ENCODE data around the gene MST1.
A peak's percentile ranks its signal among the peaks of the same experiment; 100 is the strongest.

MST1 gene

DNA sequence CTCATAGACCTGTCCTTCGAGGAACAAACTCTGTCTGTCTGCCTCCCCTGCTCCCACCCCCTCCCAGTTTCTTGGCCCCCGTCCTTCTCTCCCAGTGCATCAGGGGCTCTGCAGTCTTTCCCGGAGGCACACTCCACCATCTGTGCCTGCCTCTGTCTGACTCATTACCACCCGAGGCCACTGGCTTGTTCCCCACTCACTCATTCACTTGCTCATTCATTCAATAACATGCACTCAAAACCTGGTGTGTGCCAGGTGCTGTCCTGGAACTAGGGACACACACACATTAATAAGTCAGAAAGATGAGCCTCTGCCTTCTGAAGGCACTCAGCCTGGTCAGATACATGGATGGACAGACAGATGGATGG, 17.8 kb upstream of the MST1 start:
- no peak overlapping the region for H3K4me2 ChIP-seq (ENCODE audit: insufficient read depth, low read length, poor library complexity, severe bottlenecking)
- peaks cover 15 to 37% of the 10 kb centered on the region in 2 donors for H3K36me3 ChIP-seq (replicated peaks in 1 of 2; ENCODE audit: control insufficient read depth in 2 of 2, insufficient read depth in 2 of 2, low read length in 2 of 2)
- no peak overlapping the region for H3K4me3 ChIP-seq (ENCODE audit: low read length in 2 of 2)
- no peak overlapping the region for H4K91ac ChIP-seq (ENCODE audit: low read depth, low read length, poor library complexity)
- H3K79me1 ChIP-seq (ENCODE audit: low read depth, low read length), result no peaks in the 10 kb centered on the region
- no peak overlapping the region for H2BK15ac ChIP-seq (ENCODE audit: low read length)
- H3K27ac ChIP-seq (replicated peaks; ENCODE audit: low read length), result no peak overlapping the region
- DNase-seq (ENCODE audit: low spot score), result no peak
- no peak overlapping the region for H2BK5ac ChIP-seq (ENCODE audit: low read length)
- H3K4ac ChIP-seq (ENCODE audit: low read length), result no peak overlapping the region
- H2AFZ ChIP-seq (ENCODE audit: low read length), result no peak overlapping the region
- peak overlapping the region; percentile 21 for H3K9ac ChIP-seq (ENCODE audit: low read depth, low read length, poor library complexity)
- no peak overlapping the region for H4K8ac ChIP-seq (ENCODE audit: low read depth, low read length)
- H3K23ac ChIP-seq (ENCODE audit: low read depth, low read length, poor library complexity), result no peak overlapping the region
- no peaks in the 10 kb centered on the region for H3K4me1 ChIP-seq (ENCODE audit: control insufficient read depth in 2 of 2, insufficient read depth in 1 of 2, low read depth in 1 of 2, low read length in 2 of 2)
- H3K9me3 ChIP-seq (replicated peaks in 1 of 2; ENCODE audit: control insufficient read depth in 2 of 2, insufficient read depth in 1 of 2, low read depth in 1 of 2, low read length in 2 of 2), result peaks cover 0 to 2% of the 10 kb centered on the region in 2 donors
- no peak overlapping the region for H2BK120ac ChIP-seq (ENCODE audit: low read depth, low read length)
- no peak overlapping the region for H3K18ac ChIP-seq (ENCODE audit: low read length)
- WGBS, 2 donors (ENCODE audit: extremely low coverage in 2 of 2, insufficient read length in 2 of 2, insufficient replicate concordance in 1 of 2), result no CpG with 5 or more reads among the region's 4 CpGs
- no peak overlapping the region for H2BK12ac ChIP-seq (ENCODE audit: low read length)
- H3K27me3 ChIP-seq (ENCODE audit: control insufficient read depth in 3 of 3, insufficient read depth in 3 of 3, low read depth in 1 of 3, low read length in 3 of 3), result no peaks in the 10 kb centered on the region
- H3K14ac ChIP-seq (ENCODE audit: low read length), result no peak overlapping the region
- no peak overlapping the region for H2AK5ac ChIP-seq (ENCODE audit: low read depth, low read length)

GRCh38 chr3:49706456-49707112, 17.3 kb upstream of the MST1 start:
- H3K36me3 ChIP-seq (replicated peaks in 1 of 2; ENCODE audit: control insufficient read depth in 2 of 2, insufficient read depth in 2 of 2, low read length in 2 of 2), result peaks cover 16 to 42% of the 10 kb centered on the region in 2 donors
- H3K9ac ChIP-seq (ENCODE audit: low read depth, low read length, poor library complexity), result peak overlapping the region; percentile 21
- H2AFZ ChIP-seq (ENCODE audit: low read length), result no peak overlapping the region
- H3K4me1 ChIP-seq (ENCODE audit: control insufficient read depth in 2 of 2, insufficient read depth in 1 of 2, low read depth in 1 of 2, low read length in 2 of 2), result no peaks in the 10 kb centered on the region
- no peak overlapping the region for H3K4me3 ChIP-seq (ENCODE audit: low read length in 2 of 2)
- no peak overlapping the region for H2BK120ac ChIP-seq (ENCODE audit: low read depth, low read length)
- H3K4ac ChIP-seq (ENCODE audit: low read length), result no peak overlapping the region
- H3K23ac ChIP-seq (ENCODE audit: low read depth, low read length, poor library complexity), result no peak overlapping the region
- H4K8ac ChIP-seq (ENCODE audit: low read depth, low read length), result no peak overlapping the region
- H3K18ac ChIP-seq (ENCODE audit: low read length), result no peak overlapping the region
- H3K27me3 ChIP-seq (ENCODE audit: control insufficient read depth in 3 of 3, insufficient read depth in 3 of 3, low read depth in 1 of 3, low read length in 3 of 3), result no peaks in the 10 kb centered on the region
- no peak overlapping the region for H2BK15ac ChIP-seq (ENCODE audit: low read length)
- no peak overlapping the region for H3K27ac ChIP-seq (replicated peaks; ENCODE audit: low read length)
- H3K79me1 ChIP-seq (ENCODE audit: low read depth, low read length), result no peaks in the 10 kb centered on the region
- H2BK12ac ChIP-seq (ENCODE audit: low read length), result no peak overlapping the region
- no peak overlapping the region for H3K4me2 ChIP-seq (ENCODE audit: insufficient read depth, low read length, poor library complexity, severe bottlenecking)
- no peak for DNase-seq (ENCODE audit: low spot score)
- H2AK5ac ChIP-seq (ENCODE audit: low read depth, low read length), result no peak overlapping the region
- H4K91ac ChIP-seq (ENCODE audit: low read depth, low read length, poor library complexity), result no peak overlapping the region
- peaks cover 0 to 2% of the 10 kb centered on the region in 2 donors for H3K9me3 ChIP-seq (replicated peaks in 1 of 2; ENCODE audit: control insufficient read depth in 2 of 2, insufficient read depth in 1 of 2, low read depth in 1 of 2, low read length in 2 of 2)
- no CpG with 5 or more reads among the region's 9 CpGs for WGBS, 2 donors (ENCODE audit: extremely low coverage in 2 of 2, insufficient read length in 2 of 2, insufficient replicate concordance in 1 of 2)
- no peak overlapping the region for H3K14ac ChIP-seq (ENCODE audit: low read length)
- H2BK5ac ChIP-seq (ENCODE audit: low read length), result no peak overlapping the region

DNA sequence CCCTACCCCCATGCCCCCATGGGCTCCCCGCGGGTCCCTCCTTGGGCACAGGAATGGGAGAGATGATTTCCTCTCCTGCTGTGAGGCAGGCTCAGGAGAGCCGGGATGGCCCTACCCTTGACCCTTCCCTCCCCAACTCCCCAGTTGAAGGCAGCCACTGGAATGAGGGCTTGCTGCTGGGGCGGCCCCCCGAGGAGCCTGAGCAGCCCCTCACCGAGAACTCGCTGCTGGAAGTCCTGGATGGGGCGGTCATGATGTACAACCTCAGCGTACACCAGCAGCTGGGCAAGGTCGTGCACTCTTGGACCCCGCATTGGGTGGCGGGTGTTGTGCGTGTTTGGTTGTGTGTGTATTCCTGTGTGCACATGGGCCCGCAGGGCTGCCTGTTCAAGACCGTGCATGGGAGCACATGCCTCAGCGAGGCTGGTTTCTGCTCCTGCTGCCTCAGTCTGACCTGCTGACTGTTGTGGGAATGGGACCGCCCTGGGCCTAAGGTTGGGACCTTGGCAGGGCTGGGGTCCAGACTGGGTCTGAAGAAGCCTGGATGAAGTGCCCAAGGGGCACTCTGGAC, 16.2 kb upstream of the MST1 start:
- Histone ChIP-seq H3K4ac (ENCODE audit: low read length) (no peak overlapping the region), H3K14ac (ENCODE audit: low read length) (no peak overlapping the region), H3K27me3 (ENCODE audit: control insufficient read depth in 3 of 3, insufficient read depth in 3 of 3, low read depth in 1 of 3, low read length in 3 of 3) (no peaks in the 10 kb centered on the region), H2AFZ (ENCODE audit: low read length) (no peak overlapping the region), H2BK120ac (ENCODE audit: low read depth, low read length) (no peak overlapping the region), H2BK5ac (ENCODE audit: low read length) (peak overlapping the region; percentile 35), H2AK5ac (ENCODE audit: low read depth, low read length) (no peak overlapping the region), H4K91ac (ENCODE audit: low read depth, low read length, poor library complexity) (no peak overlapping the region), H3K4me3 (ENCODE audit: low read length in 2 of 2) (no peak overlapping the region), H3K4me1 (ENCODE audit: control insufficient read depth in 2 of 2, insufficient read depth in 1 of 2, low read depth in 1 of 2, low read length in 2 of 2) (peaks cover 0 to 2% of the 10 kb centered on the region in 2 donors), H2BK12ac (ENCODE audit: low read length) (no peak overlapping the region), H4K8ac (ENCODE audit: low read depth, low read length) (no peak overlapping the region), H3K23ac (ENCODE audit: low read depth, low read length, poor library complexity) (peak overlapping the region; percentile 73), H3K27ac (replicated peaks; ENCODE audit: low read length) (no peak overlapping the region), H3K79me1 (ENCODE audit: low read depth, low read length) (no peaks in the 10 kb centered on the region), H2BK15ac (ENCODE audit: low read length) (no peak overlapping the region), H3K18ac (ENCODE audit: low read length) (no peak overlapping the region), H3K4me2 (ENCODE audit: insufficient read depth, low read length, poor library complexity, severe bottlenecking) (no peak overlapping the region), H3K9ac (ENCODE audit: low read depth, low read length, poor library complexity) (peak overlapping the region; percentile 21), H3K36me3 (replicated peaks in 1 of 2; ENCODE audit: control insufficient read depth in 2 of 2, insufficient read depth in 2 of 2, low read length in 2 of 2) (peaks cover 15 to 43% of the 10 kb centered on the region in 2 donors), H3K9me3 (replicated peaks in 1 of 2; ENCODE audit: control insufficient read depth in 2 of 2, insufficient read depth in 1 of 2, low read depth in 1 of 2, low read length in 2 of 2) (peaks cover 0 to 2% of the 10 kb centered on the region in 2 donors)
- no CpG with 5 or more reads among the region's 17 CpGs for WGBS, 2 donors (ENCODE audit: extremely low coverage in 2 of 2, insufficient read length in 2 of 2, insufficient replicate concordance in 1 of 2)
- no peak for DNase-seq (ENCODE audit: low spot score)

- Histone ChIP-seq H3K4ac (ENCODE audit: low read length) (no peak overlapping the region), H3K4me3 (ENCODE audit: low read length in 2 of 2) (no peak overlapping the region), H2BK120ac (ENCODE audit: low read depth, low read length) (no peak overlapping the region), H3K27ac (replicated peaks; ENCODE audit: low read length) (no peak overlapping the region), H3K4me1 (ENCODE audit: control insufficient read depth in 2 of 2, insufficient read depth in 1 of 2, low read depth in 1 of 2, low read length in 2 of 2) (peaks cover 0 to 2% of the 10 kb centered on the region in 2 donors), H2BK12ac (ENCODE audit: low read length) (peak overlapping the region; percentile 41), H3K18ac (ENCODE audit: low read length) (no peak overlapping the region), H2BK5ac (ENCODE audit: low read length) (no peak overlapping the region), H4K8ac (ENCODE audit: low read depth, low read length) (no peak overlapping the region), H3K27me3 (ENCODE audit: control insufficient read depth in 3 of 3, insufficient read depth in 3 of 3, low read depth in 1 of 3, low read length in 3 of 3) (no peaks in the 10 kb centered on the region), H3K9ac (ENCODE audit: low read depth, low read length, poor library complexity) (no peak overlapping the region), H2BK15ac (ENCODE audit: low read length) (no peak overlapping the region), H4K91ac (ENCODE audit: low read depth, low read length, poor library complexity) (no peak overlapping the region), H3K14ac (ENCODE audit: low read length) (no peak overlapping the region), H2AK5ac (ENCODE audit: low read depth, low read length) (no peak overlapping the region), H3K4me2 (ENCODE audit: insufficient read depth, low read length, poor library complexity, severe bottlenecking) (no peak overlapping the region), H3K36me3 (replicated peaks in 1 of 2; ENCODE audit: control insufficient read depth in 2 of 2, insufficient read depth in 2 of 2, low read length in 2 of 2) (peaks cover 15 to 43% of the 10 kb centered on the region in 2 donors), H3K79me1 (ENCODE audit: low read depth, low read length) (no peaks in the 10 kb centered on the region), H3K23ac (ENCODE audit: low read depth, low read length, poor library complexity) (no peak overlapping the region), H3K9me3 (replicated peaks in 1 of 2; ENCODE audit: control insufficient read depth in 2 of 2, insufficient read depth in 1 of 2, low read depth in 1 of 2, low read length in 2 of 2) (peaks cover 0 to 2% of the 10 kb centered on the region in 2 donors), H2AFZ (ENCODE audit: low read length) (no peak overlapping the region)
- DNase-seq (ENCODE audit: low spot score), result no peak
- no CpG with 5 or more reads among the region's 8 CpGs for WGBS, 2 donors (ENCODE audit: extremely low coverage in 2 of 2, insufficient read length in 2 of 2, insufficient replicate concordance in 1 of 2)
Observed at GRCh38 chr3:49704629-49705028, 15.4 kb upstream of the MST1 start.

All from neuronal stem cell (in vitro differentiated cells).